GM12891 (cell line): ENCODE measurements around the gene PPP1R1C.

Experiments used
- DNase-seq: peaks from one replicate; pipeline ENCODE4 v3.0.0; 2011; ENCODE audit warnings: low spot score; ENCODE audit not compliant: insufficient read length
- FAIRE-seq: peaks from 2 replicates; lab custom pipeline; 2011; peaks lifted over from hg19 to GRCh38; lab: Jason Lieb, UNC
- PAX5 ChIP-seq: IDR thresholded peaks from 2 replicates; pipeline ENCODE4 v1.6.1; 2011; ENCODE audit warnings: low read length, moderate library complexity, mild to moderate bottlenecking; ENCODE audit not compliant: insufficient read depth, severe bottlenecking
- POLR2A ChIP-seq: IDR thresholded peaks from 2 replicates; pipeline ENCODE4 v1.6.1; 2011; ENCODE audit warnings: low read depth, low read length, control low read depth
- POLR2AphosphoS5 ChIP-seq: IDR thresholded peaks from 2 replicates; pipeline ENCODE4 v1.6.1; 2011; ENCODE audit warnings: low read depth, low read length, control low read depth
- POU2F2 ChIP-seq: IDR thresholded peaks from 2 replicates; pipeline ENCODE4 v1.6.1; 2011; ENCODE audit warnings: low read depth, mild to moderate bottlenecking, control low read depth, low read length, moderate library complexity
- SPI1 ChIP-seq: IDR thresholded peaks from 2 replicates; pipeline ENCODE4 v1.6.1; 2011; ENCODE audit warnings: low read depth, low read length, control low read depth
- TAF1 ChIP-seq: IDR thresholded peaks from 2 replicates; pipeline ENCODE4 v1.6.1; 2011; ENCODE audit warnings: low read depth, low read length, control low read depth

Gene PPP1R1C

GRCh38 chr2:182043021-182043420 lies 57.4 kb downstream of the PPP1R1C start:
- FAIRE-seq (no peak), DNase-seq (no peak)
- TF ChIP-seq SPI1 (no peak), POU2F2 (no peak), TAF1 (no peak), PAX5 (no peak), POLR2A (no peak), POLR2AphosphoS5 (no peak)

DNA sequence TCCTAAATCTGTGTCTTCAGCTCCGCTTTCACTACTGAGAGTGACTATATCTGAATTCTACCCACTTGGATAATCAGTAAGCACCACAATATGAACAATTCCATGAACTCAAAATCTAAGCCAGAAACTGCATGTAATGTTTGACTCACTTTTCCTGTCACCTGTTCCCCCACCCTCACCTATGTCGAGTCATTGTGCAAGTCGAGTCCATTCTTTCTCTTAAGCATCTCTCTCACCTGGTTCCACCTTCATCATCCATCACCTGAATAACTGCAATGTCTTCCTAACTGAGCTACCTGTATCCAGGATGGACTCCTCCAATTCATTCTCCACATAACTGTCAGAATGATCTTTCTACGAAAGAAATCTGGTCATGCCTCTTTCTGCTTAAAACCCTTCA lies 58.2 kb downstream of the PPP1R1C start:
- FAIRE-seq (no peak), DNase-seq (no peak)
- TF ChIP-seq POU2F2 (no peak), PAX5 (no peak), POLR2A (no peak), POLR2AphosphoS5 (no peak), SPI1 (no peak), TAF1 (no peak)

- TF ChIP-seq SPI1 = no peak
- TF ChIP-seq POLR2A = no peak
- TF ChIP-seq POU2F2 = no peak
- no peak for FAIRE-seq
- no peak for DNase-seq
These were observed 61.9 kb downstream of the PPP1R1C start for GRCh38 chr2:182047544-182047943.

GRCh38 chr2:182048088-182048487 lies 62.4 kb downstream of the PPP1R1C start:
- TF ChIP-seq POLR2AphosphoS5 = no peak
- TF ChIP-seq TAF1 = no peak
- no peak for TF ChIP-seq POU2F2
- TF ChIP-seq POLR2A = no peak
- no peak for TF ChIP-seq SPI1
- TF ChIP-seq PAX5 = no peak
- DNase-seq (no peak), FAIRE-seq (no peak)

DNA sequence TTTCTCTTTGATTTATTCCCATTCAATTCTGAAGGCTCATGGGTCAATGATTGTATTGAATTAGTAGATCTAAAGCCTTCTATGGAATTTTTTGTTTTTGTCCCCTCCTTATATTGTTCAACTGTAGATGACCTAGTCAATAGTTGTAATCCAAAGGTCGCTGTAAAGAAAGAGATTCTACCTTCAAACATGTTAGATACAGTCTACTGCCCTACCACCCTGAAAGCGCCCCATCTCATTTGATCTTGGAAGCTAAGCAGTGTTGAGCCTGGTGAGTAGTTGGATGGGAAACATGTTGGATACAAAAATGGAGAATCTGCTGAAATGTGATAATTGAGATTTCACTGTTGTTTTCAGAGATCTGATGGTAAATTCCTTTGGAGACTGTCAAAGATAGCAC lies 63.0 kb downstream of the PPP1R1C start:
- TF ChIP-seq POLR2AphosphoS5 = no peak
- TF ChIP-seq POLR2A = no peak
- FAIRE-seq = no peak
- no peak for DNase-seq

DNA sequence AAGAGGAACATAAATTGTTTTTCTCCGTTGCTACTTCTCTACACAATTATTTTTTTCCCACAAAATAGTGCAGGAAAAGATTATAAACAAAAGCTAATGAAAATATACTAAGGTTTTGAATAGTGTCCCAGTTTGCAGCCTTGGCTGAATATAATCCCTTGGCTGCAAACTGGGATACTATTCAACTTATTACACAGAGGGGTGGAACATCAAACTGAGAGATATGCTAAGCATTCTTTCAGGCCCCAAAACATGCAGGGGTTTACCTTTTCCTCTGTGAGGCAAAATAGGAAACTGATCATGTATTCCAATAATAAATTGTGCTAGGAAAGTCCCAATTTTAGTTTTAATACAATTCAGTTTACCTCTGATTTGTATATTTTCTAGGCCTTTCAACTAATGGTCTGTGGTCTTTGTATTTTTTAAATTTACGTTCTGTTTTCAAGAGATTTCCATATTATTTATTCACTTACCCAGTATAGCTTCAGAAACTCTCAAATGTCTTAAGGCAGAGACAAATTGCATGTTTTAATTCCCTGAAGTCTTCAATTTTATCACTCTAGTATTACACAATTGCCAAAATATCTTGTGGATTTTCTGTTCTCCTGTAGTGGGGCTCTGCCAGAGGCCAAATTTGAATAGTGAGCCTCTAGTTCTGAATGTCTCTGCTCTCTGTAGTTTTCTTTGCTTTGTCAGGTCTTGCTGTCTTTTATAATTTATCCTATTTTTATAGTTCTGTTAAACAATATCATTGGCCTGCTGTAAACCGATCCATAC lies 63.9 kb downstream of the PPP1R1C start:
- FAIRE-seq (no peak), DNase-seq (no peak)
- TF ChIP-seq SPI1 = no peak
- TF ChIP-seq POU2F2 = no peak
- TF ChIP-seq PAX5 = no peak
- no peak for TF ChIP-seq POLR2A
- no peak for TF ChIP-seq POLR2AphosphoS5
- no peak for TF ChIP-seq TAF1

- TF ChIP-seq PAX5 = no peak
- DNase-seq = no peak
- no peak for FAIRE-seq
These were observed 64.9 kb downstream of the PPP1R1C start for GRCh38 chr2:182050333-182051135.

- DNase-seq (no peak), FAIRE-seq (no peak)
- TF ChIP-seq SPI1 = no peak
- no peak for TF ChIP-seq POLR2AphosphoS5
- TF ChIP-seq POLR2A = no peak
These were observed 70.3 kb downstream of the PPP1R1C start for GRCh38 chr2:182055993-182056392.

- FAIRE-seq = no peak
- TF ChIP-seq POU2F2 (no peak), POLR2A (no peak), POLR2AphosphoS5 (no peak), SPI1 (no peak), TAF1 (no peak)
- DNase-seq = no peak
These were observed 71.3 kb downstream of the PPP1R1C start for GRCh38 chr2:182057002-182057401.

GRCh38 chr2:182058056-182058455 lies 72.4 kb downstream of the PPP1R1C start:
- TF ChIP-seq PAX5 = no peak
- no peak for TF ChIP-seq SPI1
- no peak for TF ChIP-seq POU2F2
- TF ChIP-seq TAF1 = no peak
- no peak for TF ChIP-seq POLR2A
- TF ChIP-seq POLR2AphosphoS5 = no peak
- FAIRE-seq (no peak), DNase-seq (no peak)
